OCI-LY7 (cell line): Measurements from ENCODE around the gene BACH2.

Source experiments
- CTCF ChIP-seq: fragments of 200-600 bp; sonication (generic); conservative IDR thresholded peaks from 2 replicates; pipeline ENCODE4 v1.5.1; 2014; ENCODE audit warnings: mild to moderate bottlenecking, antibody characterized with exemption, low read length, moderate library complexity, mixed read lengths
- EZH2phosphoT487 ChIP-seq: fragments of 200-600 bp; sonication (generic); IDR thresholded peaks from 2 replicates; pipeline ENCODE4 v1.6.1; 2018; ENCODE audit warnings: low read depth, borderline replicate concordance, mild to moderate bottlenecking, mixed run types, antibody characterized with exemption, low read length, moderate library complexity, mixed read lengths

GRCh38 chr6:89932245-89932802 lies 364.3 kb downstream of the BACH2 start:
- no peak for TF ChIP-seq CTCF
- TF ChIP-seq EZH2phosphoT487, result no peak
